T-helper 9 cell (primary cell): Measurements from ENCODE around the gene TMEM184A.
"Not testable (repeated sequence)": the region's sequence is repeated elsewhere in the genome, so short reads cannot be mapped to it uniquely, and the experiment has no call there.

Experiments used
- DNase-seq: peaks from one replicate; pipeline ENCODE4 v3.0.0-alpha.2; 2020

TMEM184A gene

GRCh38 chr7:1588978-1589377 is 33.0 kb upstream of the TMEM184A start:
- DNase-seq, result no peak

- DNase-seq, result no peak
Observed at GRCh38 chr7:1587738-1588137, 31.7 kb upstream of the TMEM184A start.

- no peak for DNase-seq
Observed at GRCh38 chr7:1586827-1587705, 31.1 kb upstream of the TMEM184A start.

- no peak for DNase-seq
Observed at GRCh38 chr7:1586126-1586826, 30.3 kb upstream of the TMEM184A start.

- DNase-seq, result no peak
Observed at GRCh38 chr7:1585142-1585981, 29.4 kb upstream of the TMEM184A start.

- no peak for DNase-seq
Observed at GRCh38 chr7:1584700-1585099, 28.7 kb upstream of the TMEM184A start.

- not testable (repeated sequence) for DNase-seq
Observed at GRCh38 chr7:1583241-1583930, 27.4 kb upstream of the TMEM184A start.

- DNase-seq, result no peak
Observed at GRCh38 chr7:1580422-1581030, 24.5 kb upstream of the TMEM184A start.

GRCh38 chr7:1579481-1580421 is 23.7 kb upstream of the TMEM184A start:
- peak; percentile 65 for DNase-seq

GRCh38 chr7:1578513-1578912 is 22.5 kb upstream of the TMEM184A start:
- DNase-seq, result no peak

- no peak for DNase-seq
Observed at GRCh38 chr7:1576521-1577253, 20.7 kb upstream of the TMEM184A start.

- no peak for DNase-seq
Observed at GRCh38 chr7:1575809-1576208, 19.8 kb upstream of the TMEM184A start.

GRCh38 chr7:1572111-1572822 is 16.3 kb upstream of the TMEM184A start:
- no peak for DNase-seq

- DNase-seq, result peak; percentile 73
Observed at GRCh38 chr7:1569833-1570632, 14.0 kb upstream of the TMEM184A start, which contains the start of gene PSMG3. PSMG3 (minus strand) TSS chr7:1570032; CDS start chr7:1569339, 693 bp downstream.

- no peak for DNase-seq
Observed at GRCh38 chr7:1569440-1569832, 13.4 kb upstream of the TMEM184A start.

GRCh38 chr7:1569016-1569415 is 13.0 kb upstream of the TMEM184A start:
- peak; percentile 36 for DNase-seq

- DNase-seq, result no peak
Observed at GRCh38 chr7:1567896-1568510, 12.0 kb upstream of the TMEM184A start.
